Measurements from ENCODE around the gene AIPL1. TPM values are rescaled to one million over a fixed set of nuclear protein-coding genes. Genes with fewer than 3 reads are reported as not detected.

The AIPL1 gene
- total RNA-seq, 1 experiment from 2014 or later, result not detected

DNA sequence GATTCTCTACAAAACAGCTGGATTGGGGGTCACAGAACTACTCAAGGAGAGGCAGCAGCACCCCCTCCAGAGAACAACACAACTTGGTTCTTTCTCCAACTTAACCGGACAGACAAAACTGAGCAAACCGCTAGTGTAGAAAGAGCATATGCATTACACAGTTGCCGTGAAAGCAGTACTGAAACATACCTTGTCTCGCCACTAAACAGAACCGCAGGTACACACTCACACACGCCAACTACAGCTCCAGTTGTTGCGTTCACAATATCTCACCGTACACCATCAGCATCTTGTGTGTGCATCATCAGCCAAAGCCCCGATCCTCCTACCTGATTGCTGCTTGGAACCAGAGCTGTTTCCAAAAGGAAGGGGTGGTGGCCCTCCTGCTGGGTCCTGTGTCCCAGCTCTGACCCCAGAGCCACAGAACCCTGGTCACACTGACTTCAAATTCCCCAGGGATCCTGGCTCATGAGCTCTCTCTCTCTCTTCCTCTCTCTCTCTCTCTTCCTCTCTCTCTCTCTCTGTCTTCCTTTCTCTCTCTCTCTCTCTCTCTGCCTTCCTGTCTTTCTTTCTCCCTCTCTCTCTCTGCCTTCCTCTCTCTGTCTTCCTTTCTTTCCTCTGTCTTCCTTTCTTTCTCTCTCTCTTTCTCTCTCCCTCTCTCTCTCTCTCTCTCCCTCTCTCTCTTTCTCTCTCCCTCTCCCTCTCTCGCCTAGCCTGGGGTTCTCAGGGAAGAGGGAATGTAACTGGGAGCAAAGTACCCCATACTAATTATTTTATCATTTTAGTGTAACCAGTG lies 17.7 kb upstream of the AIPL1 start:
- DNase-seq (ENCODE audit: extremely low read depth, low read depth), result no peak

DNA sequence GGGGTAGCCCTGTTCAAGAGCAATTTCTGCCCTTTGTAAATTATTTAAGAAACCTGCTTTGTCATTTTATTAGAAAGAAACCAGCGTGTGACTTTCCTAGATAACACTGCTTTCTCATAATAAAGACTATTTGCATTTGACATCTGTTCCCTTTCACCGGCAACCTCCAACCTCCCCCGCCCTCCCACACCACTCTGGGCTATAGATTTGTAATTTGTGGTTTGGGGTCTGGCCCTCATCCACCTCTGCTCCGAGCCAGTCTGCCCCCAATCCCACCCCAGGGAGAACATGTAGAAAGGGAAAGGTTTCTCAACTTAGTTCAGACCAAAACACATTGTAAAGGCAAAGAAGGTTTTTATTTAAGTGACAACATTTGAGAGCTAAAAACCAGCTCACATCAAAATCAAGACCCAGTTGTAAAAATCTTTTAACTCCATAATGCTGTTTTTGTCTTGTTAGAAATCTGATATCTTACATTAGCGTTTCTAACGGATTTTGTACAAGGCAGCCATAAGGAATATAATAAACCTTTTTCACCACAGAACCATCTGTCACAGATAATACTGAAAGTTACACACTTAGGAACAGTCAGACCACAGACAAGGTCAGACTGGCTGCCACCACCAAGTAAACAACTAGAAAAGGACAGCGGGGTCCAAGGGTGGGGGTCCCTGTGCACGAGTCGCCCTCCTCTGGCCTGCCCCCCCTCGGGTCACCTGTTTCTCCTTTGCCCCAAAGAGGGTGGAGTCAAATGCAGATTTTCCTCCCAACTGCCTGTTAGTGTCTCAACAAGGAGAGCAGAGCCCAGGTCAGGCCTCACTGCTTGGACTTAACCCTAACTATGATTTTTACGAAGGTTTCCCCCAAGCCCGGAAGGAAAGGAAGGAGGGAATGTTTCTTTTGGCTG lies 16.3 kb upstream of the AIPL1 start:
- DNase-seq (ENCODE audit: extremely low read depth, low read depth), result no peak

DNA sequence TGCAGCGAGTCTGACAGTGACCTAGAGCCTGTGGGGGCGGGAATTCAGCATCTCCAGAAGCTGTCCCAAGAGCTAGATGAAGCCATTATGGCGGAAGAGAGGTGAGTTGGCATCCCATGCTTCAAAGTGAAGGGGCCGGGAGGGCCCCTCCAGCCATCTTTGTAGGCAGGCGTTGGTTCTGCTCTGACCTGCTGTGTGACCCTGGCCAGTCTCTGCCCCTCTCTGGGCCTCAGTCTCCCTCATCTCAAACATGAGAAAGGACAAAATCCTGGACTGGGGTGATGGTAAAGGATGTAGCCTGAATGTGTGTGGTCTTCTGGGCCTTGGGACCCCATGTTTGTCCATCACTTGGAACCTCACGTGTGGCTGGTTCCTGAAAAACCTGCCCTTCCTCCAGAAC lies 14.4 kb upstream of the AIPL1 start:
- DNase-seq (ENCODE audit: extremely low read depth, low read depth), result no peak

DNA sequence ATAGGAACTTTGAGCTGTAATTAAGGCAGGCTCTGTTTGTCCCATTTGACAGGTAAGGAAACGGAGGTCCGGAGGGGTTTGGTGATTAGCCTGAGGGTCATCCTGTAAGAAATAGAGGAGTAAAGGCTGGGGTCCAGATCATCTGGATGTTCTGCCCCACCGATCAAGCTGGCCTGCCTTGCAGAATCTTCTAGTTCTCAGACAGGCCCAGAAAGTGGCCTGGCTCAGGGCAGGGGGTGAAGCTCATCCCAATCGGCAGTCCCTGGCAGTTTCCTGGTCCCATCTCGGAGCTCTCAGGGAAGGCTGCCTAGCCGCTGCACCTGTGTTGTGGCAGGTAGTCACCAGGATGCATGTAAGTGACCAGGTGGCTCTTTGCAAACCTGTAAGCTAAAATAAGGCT lies 13.6 kb upstream of the AIPL1 start:
- no peak for DNase-seq (ENCODE audit: extremely low read depth, low read depth)

DNA sequence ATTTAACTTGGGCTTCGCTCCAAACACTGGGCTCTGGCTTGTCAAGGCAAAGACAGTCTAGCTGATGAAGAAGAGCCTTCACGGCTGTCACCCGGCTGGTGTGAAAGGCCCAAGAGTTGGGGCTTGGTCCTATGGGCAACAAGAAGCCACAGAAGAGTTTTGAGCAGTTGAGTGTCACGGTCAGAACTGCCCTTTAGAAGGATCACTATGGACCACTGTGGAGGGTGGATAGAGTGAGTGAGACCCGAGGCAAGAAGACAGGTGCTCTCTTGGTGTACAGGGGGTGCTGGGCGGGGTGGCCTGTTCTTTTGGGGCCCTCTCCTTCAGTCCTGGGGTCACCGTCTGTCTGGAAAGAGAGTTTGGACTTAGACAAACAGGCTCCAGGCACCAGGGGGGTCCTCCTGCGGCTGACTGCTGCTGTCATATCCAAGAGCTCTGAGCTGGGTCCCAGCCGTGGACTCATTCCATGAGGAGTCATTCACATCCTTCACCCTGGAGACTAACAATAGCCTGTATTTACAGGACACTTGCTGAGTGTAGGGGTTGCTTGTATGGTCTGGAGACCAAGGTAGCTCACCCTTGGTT lies 11.7 kb upstream of the AIPL1 start:
- DNase-seq (ENCODE audit: extremely low read depth, low read depth), result no peak

DNA sequence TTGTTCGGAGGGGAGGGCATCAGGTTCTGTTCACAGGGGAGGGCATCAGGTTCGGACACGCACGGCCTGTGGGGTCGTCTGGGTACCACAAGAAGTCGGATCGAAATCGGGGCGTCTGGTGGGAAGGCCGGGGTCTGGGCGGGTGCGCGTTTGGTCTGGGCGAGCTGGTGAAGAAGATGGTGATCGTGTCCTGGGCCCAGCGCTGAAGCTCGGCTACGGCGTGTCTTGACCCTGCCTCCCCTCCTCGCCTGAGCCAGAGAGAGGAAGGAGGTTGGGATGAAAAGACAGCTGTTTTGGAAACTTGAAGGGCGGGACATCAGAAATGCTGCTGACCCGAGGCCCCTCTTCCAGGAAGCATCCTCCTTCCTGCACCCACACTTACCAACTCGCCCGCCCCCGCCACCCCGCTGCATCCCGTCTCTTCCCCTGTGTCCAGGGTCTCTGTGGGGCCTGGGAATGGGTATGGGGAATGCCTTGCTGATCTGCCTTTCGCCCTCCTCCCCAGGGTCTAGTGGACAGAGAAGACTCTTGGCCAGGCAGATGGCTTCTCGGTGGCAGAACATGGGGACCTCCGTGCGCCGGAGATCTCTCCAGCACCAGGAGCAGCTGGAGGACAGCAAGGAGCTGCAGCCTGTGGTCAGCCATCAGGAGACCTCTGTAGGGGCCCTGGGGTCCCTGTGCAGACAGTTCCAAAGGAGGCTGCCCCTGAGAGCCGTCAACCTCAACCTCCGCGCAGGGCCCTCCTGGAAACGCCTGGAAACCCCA lies 9.8 kb upstream of the AIPL1 start:
- DNase-seq (ENCODE audit: extremely low read depth, low read depth), result no peak

DNA sequence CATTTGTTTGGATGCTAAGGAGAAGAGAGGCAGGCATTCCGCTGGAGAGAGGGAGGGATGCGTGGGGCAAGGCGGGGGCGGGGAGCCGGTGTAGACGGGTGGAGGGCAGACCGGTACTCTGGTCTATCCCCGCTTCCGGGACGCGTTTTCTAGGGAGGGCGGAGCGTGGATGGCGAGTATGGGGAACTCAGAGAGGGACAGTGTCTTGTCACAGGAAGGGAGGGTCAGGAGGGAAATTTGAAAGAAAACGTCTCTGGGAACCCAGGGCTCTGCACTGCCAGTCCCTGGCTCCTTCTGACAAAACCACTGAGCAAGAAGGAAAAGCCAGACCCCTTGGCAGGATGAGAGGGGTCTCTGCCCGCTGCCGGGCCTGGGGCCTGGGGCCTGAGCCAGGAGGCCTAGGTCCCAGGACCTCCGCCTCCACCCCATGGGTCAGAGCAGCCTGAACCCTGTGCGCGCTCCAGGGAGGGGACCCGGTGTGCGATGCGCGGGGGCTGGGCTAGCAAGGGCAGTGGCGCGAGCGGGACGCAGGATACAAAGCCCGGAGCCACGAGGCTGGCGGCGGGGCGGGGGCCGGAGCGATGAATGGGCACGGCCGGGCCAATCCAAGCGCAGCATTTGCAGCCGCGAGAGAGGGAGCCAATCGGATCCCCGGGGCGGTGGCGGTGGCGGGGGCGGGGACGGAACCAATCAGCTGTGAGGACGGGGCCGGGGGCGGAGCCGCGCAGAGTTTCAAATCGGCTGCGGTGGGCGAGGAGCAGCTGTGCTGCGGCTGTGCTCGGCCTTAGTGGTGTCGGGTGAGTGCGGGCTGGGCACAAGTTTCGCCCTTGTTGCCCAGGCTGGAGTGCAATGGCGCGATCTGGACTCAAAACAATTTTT lies 9.0 kb upstream of the AIPL1 start, which contains the start of gene PIMREG:
Gene PIMREG, plus strand, starts transcription at position 764 of the 879 bp plus-strand sequence. CDS start 656 bp downstream, outside the sequence.
- peak; percentile 94 for DNase-seq (ENCODE audit: extremely low read depth, low read depth)

DNA sequence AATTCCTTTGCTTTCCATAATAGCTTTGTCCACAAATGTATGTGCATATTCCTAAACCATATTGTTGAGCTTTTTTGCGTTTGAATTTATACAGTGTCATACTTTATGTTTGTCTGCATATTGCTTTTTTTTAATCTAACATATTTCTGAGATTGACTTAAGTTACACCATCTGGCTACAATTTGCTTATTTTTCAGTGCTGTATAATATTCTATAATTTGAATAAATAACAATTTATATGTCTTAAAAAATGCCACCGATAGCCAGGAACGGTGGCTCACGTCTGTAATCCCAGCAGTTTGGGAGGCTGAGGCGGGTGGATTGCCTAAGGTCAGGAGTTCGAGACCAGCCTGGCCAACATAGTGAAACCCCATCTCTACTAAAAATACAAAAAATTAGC lies 7.9 kb upstream of the AIPL1 start:
- DNase-seq (ENCODE audit: extremely low read depth, low read depth), result no peak

DNA sequence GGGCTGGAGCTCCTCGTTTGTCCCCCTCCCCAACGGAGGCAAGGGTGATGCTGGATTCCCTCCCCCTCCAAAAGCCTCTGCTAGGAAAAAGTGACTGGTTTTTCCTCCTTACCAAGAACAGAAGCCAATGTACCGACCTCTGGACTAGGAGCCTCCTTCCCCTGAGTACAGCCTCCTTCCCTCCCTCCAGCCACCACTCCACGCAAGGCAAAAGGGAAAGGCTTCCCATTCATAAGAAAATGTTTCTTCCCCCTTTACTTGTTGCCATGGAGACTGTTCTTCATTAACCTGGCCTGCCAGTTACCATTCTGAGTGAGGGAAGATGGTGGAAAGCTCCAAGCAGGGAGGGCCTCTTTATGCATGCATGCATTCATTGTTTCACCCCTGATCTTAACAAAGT lies 5.0 kb upstream of the AIPL1 start:
- no peak for DNase-seq (ENCODE audit: extremely low read depth, low read depth)

DNA sequence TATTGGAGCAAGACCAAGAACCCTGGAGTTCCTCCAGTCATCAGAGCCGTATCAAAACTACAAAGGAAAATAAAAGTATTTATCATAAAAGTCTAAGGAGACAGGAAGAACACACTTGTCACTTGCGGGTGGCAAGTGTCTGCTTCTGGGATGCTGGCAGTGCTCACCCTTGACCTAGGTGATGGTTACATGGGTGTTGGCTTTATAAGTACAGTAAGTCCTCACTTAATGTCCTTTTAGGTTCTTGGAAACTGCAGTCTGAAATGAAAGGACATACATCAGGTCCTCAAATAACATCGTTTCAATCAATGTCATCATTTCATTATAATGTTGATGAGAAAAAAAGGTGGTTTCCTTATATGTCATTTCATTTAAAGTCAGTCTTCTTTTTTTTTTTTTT lies 3.0 kb upstream of the AIPL1 start:
- DNase-seq (ENCODE audit: extremely low read depth, low read depth), result no peak

DNA sequence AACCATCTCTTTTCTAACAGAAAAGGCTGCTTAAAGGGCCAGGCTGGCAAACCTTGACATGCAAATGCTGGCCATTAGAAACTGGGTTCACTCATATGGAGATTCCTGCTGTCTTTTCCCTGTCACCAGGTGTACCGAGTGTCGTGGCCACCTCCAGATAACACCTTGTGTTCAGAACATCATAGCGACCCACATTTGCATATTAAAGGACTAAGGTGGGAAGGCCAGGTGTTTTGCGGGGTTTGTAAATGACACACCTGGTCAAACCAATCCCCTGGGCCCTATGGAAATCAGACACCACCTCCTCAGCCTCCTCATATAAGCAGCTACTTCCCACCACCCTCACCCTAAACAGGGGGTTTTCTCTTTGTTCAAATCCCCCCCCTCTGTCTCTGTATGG lies 2.5 kb upstream of the AIPL1 start:
- no peak for DNase-seq (ENCODE audit: extremely low read depth, low read depth)

DNA sequence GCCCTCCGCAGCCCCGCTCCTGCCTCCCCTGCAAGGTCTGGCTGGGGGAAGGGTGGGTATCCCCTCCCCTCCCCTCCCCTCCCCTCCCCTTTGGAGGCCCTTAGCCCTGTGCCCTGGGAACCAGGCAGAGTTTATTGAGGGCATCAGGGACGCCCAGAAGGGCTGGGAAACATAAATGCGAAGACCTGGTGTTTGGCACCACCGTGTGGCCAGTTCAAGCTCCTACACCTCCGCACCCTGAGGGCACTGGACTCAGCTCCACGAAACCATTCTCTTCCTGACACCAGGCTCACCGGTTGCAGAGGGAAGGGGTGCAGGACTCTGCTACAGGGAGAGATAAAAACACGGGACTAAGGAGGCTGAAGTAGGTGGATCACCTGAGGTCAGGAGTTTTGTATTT lies 1.0 kb upstream of the AIPL1 start:
- peak; percentile 62 for DNase-seq (ENCODE audit: extremely low read depth, low read depth)

DNA sequence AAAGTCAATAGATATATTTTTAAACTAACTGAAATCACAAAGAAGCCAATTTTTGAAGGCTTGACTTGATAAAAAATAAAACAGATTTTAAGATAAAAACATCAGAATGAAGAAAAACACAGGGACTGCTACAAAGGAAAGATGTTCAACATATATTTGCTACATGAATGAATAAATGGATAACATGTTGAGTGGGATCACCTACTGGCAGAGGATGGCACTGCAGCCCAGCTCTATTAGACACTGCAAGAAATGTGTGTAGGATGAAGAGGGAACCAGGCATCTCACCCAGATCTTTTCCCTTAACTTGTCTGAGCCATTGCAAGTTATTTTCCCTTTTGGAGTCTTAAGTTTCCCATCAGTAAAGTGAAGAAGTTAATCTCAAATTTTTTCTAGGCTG lies 4.2 kb downstream of the AIPL1 start:
- no peak for DNase-seq (ENCODE audit: extremely low read depth, low read depth)

DNA sequence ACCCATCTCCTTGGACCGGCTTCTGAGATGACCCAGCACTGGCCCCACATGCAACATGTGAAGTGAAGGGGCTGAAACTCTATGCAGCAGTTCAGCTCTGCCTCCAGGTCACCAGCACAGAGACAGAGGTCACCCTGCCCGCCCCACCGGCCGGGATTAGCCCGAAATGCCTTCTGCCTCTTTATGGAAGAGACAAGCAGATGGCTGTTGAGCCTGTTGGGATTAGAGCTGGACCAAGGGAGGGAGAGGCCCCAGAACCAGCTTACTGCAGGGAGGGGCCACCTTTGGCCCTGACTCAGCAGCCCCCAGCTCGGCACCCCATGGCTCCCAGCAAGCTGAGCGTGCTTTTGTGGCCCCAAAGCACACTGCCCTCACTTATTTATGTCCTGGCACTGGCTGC lies 5.7 kb downstream of the AIPL1 start:
- no peak for DNase-seq (ENCODE audit: extremely low read depth, low read depth)

DNA sequence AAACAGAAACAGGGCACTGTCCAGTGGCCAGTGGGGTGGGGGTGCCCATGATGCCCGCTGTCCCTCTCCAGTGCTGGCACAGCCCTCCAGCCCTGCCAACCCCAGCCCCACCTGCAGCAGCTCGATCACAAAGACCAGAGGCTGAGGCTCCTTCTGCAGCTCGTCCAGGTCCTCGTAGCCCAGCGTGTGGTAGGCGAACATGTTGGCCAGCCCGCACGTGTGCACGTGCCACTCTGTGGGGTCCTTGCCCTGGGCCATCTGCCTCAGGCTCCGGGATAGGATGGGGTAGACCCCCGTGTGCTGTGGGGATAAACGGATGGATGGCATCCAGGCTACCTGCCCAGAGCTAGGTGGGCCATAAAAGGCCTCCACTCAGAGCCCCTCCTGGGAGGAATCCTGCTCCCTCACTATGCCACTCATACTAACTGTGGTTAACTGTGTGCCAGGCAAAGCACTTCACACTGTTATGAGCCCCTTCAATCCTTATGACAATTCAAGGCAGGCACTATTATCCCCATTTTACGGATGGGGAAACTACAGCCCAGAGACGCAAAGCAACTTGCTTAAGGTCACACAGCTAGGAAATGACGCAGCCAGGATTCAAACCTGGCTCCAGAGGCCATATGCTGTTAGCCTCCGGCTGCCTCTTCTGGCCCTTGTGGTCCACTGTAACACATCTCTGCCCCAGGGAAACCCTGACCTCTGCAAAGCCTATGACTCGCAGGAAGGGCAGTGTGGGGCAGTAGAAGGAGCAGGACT lies 6.5 kb downstream of the AIPL1 start:
- DNase-seq (ENCODE audit: extremely low read depth, low read depth), result no peak

DNA sequence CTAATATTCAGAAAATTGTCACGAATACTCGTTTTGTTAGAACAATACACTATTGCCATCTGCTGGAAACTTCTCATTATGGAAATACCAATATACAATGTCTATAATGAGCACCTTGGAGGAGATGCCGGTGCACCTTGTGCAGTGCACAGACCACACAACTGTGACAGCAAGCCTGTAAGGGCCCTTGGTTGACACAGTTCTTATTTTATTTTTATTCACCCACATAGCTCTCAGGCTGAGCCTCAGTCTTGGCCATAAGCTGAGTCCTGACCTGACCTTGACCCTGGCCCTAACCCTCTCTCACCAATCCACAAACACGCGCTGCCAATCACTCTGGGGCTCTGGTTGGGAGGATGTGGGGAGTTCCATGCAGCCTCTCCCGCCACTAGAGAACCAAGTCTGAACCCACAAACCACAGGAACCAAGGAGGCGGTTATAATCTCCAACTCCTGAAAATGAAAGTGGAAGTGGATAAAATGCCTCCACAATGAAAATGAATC lies 7.6 kb downstream of the AIPL1 start:
- no peak for DNase-seq (ENCODE audit: extremely low read depth, low read depth)

DNA sequence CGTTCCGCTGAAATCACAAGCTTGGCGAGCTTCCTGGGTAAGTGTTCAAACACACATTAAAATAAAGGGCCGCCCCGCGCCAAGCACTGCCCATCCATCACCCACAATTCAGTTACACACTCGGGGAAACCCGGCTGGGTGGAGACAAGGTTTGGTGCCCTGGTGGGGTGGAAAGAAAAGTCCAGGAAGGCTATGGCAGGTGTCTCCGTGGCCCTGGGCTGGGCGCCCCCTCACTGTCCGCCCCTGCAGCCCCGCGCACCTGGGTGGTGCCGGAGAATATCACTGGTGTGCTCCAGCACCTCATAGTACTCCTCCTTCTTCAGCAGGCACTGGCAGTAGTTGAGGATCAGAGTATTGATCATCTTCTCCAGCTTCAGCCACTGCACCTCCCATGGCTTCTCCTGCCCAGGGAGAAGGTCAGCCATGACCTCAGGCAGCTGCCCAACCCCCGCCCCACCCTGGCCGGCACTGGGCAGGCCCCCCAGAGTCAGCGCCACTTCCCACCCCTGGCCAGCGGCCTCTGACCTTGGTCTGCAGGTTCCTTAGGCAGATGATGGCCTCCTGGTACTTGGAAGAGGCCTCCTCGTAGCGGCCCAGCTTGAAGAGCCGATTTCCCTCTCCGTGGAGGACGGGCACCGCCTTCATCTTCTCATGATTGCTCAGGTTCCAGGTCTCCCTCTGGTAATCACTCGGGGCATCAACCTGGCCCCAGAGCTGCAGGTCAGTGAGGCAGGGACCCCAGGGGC lies 8.4 kb downstream of the AIPL1 start:
- DNase-seq (ENCODE audit: extremely low read depth, low read depth), result no peak

DNA sequence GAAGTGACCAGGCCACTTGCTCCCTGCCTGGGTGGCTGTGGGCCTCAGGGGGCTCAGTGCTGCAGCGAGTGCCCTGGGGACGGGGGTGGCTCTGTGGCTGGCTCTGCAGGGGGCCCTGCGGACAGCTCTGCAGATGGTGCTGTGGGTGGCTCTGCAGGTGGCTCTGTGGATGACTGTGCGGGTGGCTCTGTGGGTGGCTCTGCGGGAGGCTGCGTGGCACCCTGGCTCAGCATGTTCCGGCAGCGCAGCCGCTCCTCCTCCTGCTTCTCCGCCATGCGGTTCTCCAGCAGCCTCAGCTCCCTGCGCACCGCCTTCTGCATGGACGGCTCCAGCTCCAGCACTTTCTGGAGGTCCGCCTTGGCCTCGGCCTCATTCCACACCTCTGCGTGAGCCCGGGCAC lies 9.5 kb downstream of the AIPL1 start:
- DNase-seq (ENCODE audit: extremely low read depth, low read depth), result no peak
